HUES64 (cell line): Measurements from ENCODE around the gene GPHN.
"Not testable (repeated sequence)": the region's sequence is repeated elsewhere in the genome, so short reads cannot be mapped to it uniquely, and the experiment has no call there.

Source experiments
- H3K27ac ChIP-seq: 2 replicates; pipeline ENCODE4 v1.7.0; 2013; ENCODE audit warnings: low read depth, low read length, inconsistent platforms
- H3K27me3 ChIP-seq: 2 replicates; pipeline ENCODE4 v1.6.1; 2013; ENCODE audit warnings: mild to moderate bottlenecking, low read length; ENCODE audit not compliant: insufficient read depth
- H3K36me3 ChIP-seq: 2 replicates; pipeline ENCODE4 v1.6.1; 2013; ENCODE audit warnings: mild to moderate bottlenecking, low read length; ENCODE audit not compliant: insufficient read depth
- H3K4me1 ChIP-seq: 2 replicates; pipeline ENCODE4 v1.6.1; 2013; ENCODE audit warnings: mild to moderate bottlenecking, low read length, moderate library complexity; ENCODE audit not compliant: insufficient read depth
- H3K4me3 ChIP-seq: 2 replicates; pipeline ENCODE4 v1.5.1; 2013; ENCODE audit warnings: mild to moderate bottlenecking, low read length, moderate library complexity
- H3K9ac ChIP-seq: 2 replicates; pipeline ENCODE4 v1.6.1; 2013; ENCODE audit warnings: mild to moderate bottlenecking, low read depth, low read length
- H3K9me3 ChIP-seq: 2 replicates; pipeline ENCODE4 v1.6.1; 2013; ENCODE audit warnings: low read depth, low read length; ENCODE audit not compliant: insufficient read depth
- WGBS: fragments of 150-250, 120-280 bp; methylation state at CpG from one replicate; pipeline ENCODE4 v1.1.7; 2013; ENCODE audit warnings: missing lambda C conversion rate; 5-methylcytosine and 5-hydroxymethylcytosine counted together

The GPHN gene

GRCh38 chr14:66716227-66716626 lies 208.3 kb downstream of the GPHN start:
- Histone ChIP-seq H3K4me3 (no peak overlapping the region), H3K9ac (no peak overlapping the region), H3K36me3 (no peaks in the 10 kb centered on the region), H3K27me3 (no peaks in the 10 kb centered on the region), H3K4me1 (peaks cover 10% of the 10 kb centered on the region), H3K9me3 (no peaks in the 10 kb centered on the region), H3K27ac (no peak overlapping the region)

GRCh38 chr14:66717561-66718140 lies 209.7 kb downstream of the GPHN start:
- Histone ChIP-seq H3K9me3 (no peaks in the 10 kb centered on the region), H3K9ac (no peak overlapping the region), H3K4me3 (no peak overlapping the region), H3K27me3 (no peaks in the 10 kb centered on the region), H3K36me3 (no peaks in the 10 kb centered on the region), H3K4me1 (peaks cover 10% of the 10 kb centered on the region), H3K27ac (no peak overlapping the region)
- WGBS, result 94% methylated on average over 7 of the region's 7 CpGs

GRCh38 chr14:66724996-66725395 lies 217.0 kb downstream of the GPHN start:
- H3K27me3 ChIP-seq, result no peaks in the 10 kb centered on the region

GRCh38 chr14:66731298-66731697 lies 223.4 kb downstream of the GPHN start:
- H3K9ac ChIP-seq, H3K4me3 ChIP-seq, H3K27me3 ChIP-seq, H3K36me3 ChIP-seq, H3K27ac ChIP-seq, H3K4me1 ChIP-seq: not testable (repeated sequence)
- WGBS, result 91% methylated on average over 1 of the region's 1 CpG
- H3K9me3 ChIP-seq, result peaks cover 33% of the 10 kb centered on the region

More at GRCh38 chr14:66724996-66725395, 217.0 kb downstream of the GPHN start:
- Histone ChIP-seq H3K4me3 (no peak overlapping the region), H3K27ac (no peak overlapping the region), H3K4me1 (no peaks in the 10 kb centered on the region), H3K9ac (no peak overlapping the region), H3K36me3 (no peaks in the 10 kb centered on the region), H3K9me3 (peaks cover 26% of the 10 kb centered on the region)
- 94% methylated on average over 1 of the region's 1 CpG for WGBS

- no peaks in the 10 kb centered on the region for H3K36me3 ChIP-seq
- no peak overlapping the region for H3K27ac ChIP-seq
- H3K27me3 ChIP-seq, result no peaks in the 10 kb centered on the region
- H3K9me3 ChIP-seq, result peaks cover 14% of the 10 kb centered on the region; the same call in 1 of the 2 replicates
- H3K9ac ChIP-seq, result no peak overlapping the region
- H3K4me1 ChIP-seq, result no peaks in the 10 kb centered on the region
- no peak overlapping the region for H3K4me3 ChIP-seq
Measured at GRCh38 chr14:66735853-66736252, 227.9 kb downstream of the GPHN start.

- H3K36me3 ChIP-seq, result no peaks in the 10 kb centered on the region
- peaks cover 8% of the 10 kb centered on the region; the same call in 1 of the 2 replicates for H3K9me3 ChIP-seq
- H3K4me1 ChIP-seq, result no peaks in the 10 kb centered on the region
- no peak overlapping the region for H3K9ac ChIP-seq
- no peak overlapping the region for H3K27ac ChIP-seq
- no peak overlapping the region for H3K4me3 ChIP-seq
- no peaks in the 10 kb centered on the region for H3K27me3 ChIP-seq
Measured at GRCh38 chr14:66739826-66740225, 231.9 kb downstream of the GPHN start.

- H3K4me1 ChIP-seq, result no peaks in the 10 kb centered on the region
- H3K4me3 ChIP-seq, result no peak overlapping the region
- H3K9me3 ChIP-seq, result peaks cover under 1% of the 10 kb centered on the region; the same call in 1 of the 2 replicates
- H3K27me3 ChIP-seq, result no peaks in the 10 kb centered on the region
- no peaks in the 10 kb centered on the region for H3K36me3 ChIP-seq
- no peak overlapping the region for H3K27ac ChIP-seq
- no CpG with 5 or more reads among the region's 1 CpG for WGBS
- no peak overlapping the region for H3K9ac ChIP-seq
Measured at GRCh38 chr14:66745078-66745477, 237.1 kb downstream of the GPHN start.

GRCh38 chr14:66746316-66747006 lies 238.5 kb downstream of the GPHN start:
- 100% methylated on average over 2 of the region's 2 CpGs for WGBS
- no peaks in the 10 kb centered on the region for H3K4me1 ChIP-seq
- no peak overlapping the region for H3K27ac ChIP-seq
- H3K4me3 ChIP-seq, result no peak overlapping the region
- H3K9me3 ChIP-seq, result no peaks in the 10 kb centered on the region
- H3K27me3 ChIP-seq, result no peaks in the 10 kb centered on the region
- no peak overlapping the region for H3K9ac ChIP-seq
- no peaks in the 10 kb centered on the region for H3K36me3 ChIP-seq

- no peaks in the 10 kb centered on the region for H3K4me1 ChIP-seq
- no peak overlapping the region for H3K4me3 ChIP-seq
- no peaks in the 10 kb centered on the region for H3K27me3 ChIP-seq
- no peak overlapping the region for H3K27ac ChIP-seq
- no peaks in the 10 kb centered on the region for H3K9me3 ChIP-seq
- H3K36me3 ChIP-seq, result no peaks in the 10 kb centered on the region
- 100% methylated on average over 1 of the region's 2 CpGs for WGBS
- no peak overlapping the region for H3K9ac ChIP-seq
Measured at GRCh38 chr14:66752109-66752508, 244.2 kb downstream of the GPHN start.

- Histone ChIP-seq H3K36me3 (no peaks in the 10 kb centered on the region), H3K9me3 (no peaks in the 10 kb centered on the region), H3K27ac (no peak overlapping the region), H3K4me1 (no peaks in the 10 kb centered on the region), H3K27me3 (no peaks in the 10 kb centered on the region), H3K4me3 (no peak overlapping the region), H3K9ac (no peak overlapping the region)
- WGBS, result 78% methylated on average over 6 of the region's 6 CpGs
Measured at GRCh38 chr14:66758031-66758613, 250.2 kb downstream of the GPHN start.

GRCh38 chr14:66772146-66772545 lies 264.2 kb downstream of the GPHN start:
- Histone ChIP-seq H3K9me3 (no peaks in the 10 kb centered on the region), H3K4me3 (no peak overlapping the region), H3K27ac (no peak overlapping the region), H3K27me3 (no peaks in the 10 kb centered on the region), H3K4me1 (no peaks in the 10 kb centered on the region), H3K36me3 (no peaks in the 10 kb centered on the region), H3K9ac (no peak overlapping the region)
- WGBS, result 91% methylated on average over 2 of the region's 2 CpGs
